ENCODE measurements around the gene APOL3.

- TF ChIP-seq ZNF282 (IDR thresholded peaks at IDR 0.05; ENCODE audit: partially characterized antibody) (no peak), CENPT (CRISPR knock-in tag; IDR thresholded peaks at IDR 0.05; ENCODE audit: low read depth) (no peak), CTCF (CRISPR knock-in tag; IDR thresholded peaks at IDR 0.05) (no peak), ZSCAN5A (CRISPR knock-in tag; IDR thresholded peaks at IDR 0.05; ENCODE audit: borderline replicate concordance) (no peak), E2F5 (CRISPR knock-in tag; conservative IDR thresholded peaks at IDR 0.05) (no peak), ZNF121 (CRISPR knock-in tag; IDR thresholded peaks at IDR 0.05) (no peak), DNMT1 (CRISPR knock-in tag; IDR thresholded peaks at IDR 0.05) (no peak), JUN (CRISPR knock-in tag; IDR thresholded peaks at IDR 0.05) (no peak)
Observed at GRCh38 chr22:36180928-36181327, 20.4 kb upstream of the APOL3 start.

Measured in HepG2 (cell line).